ENCODE measurements around the gene SARM1. TPM values are rescaled to one million over a fixed set of nuclear protein-coding genes. Genes with fewer than 3 reads are reported as not detected.

Gene SARM1
- 0.55 to 1.6 TPM (median 0.90 TPM) in 3 replicates for polyA plus RNA-seq
- 0.30 TPM for polyA plus RNA-seq (2011; ENCODE audit: low read depth)
- 0.63 and 1.0 TPM in 2 replicates for polyA plus RNA-seq (2011; cell fraction: cytosol; rRNA removed)
- 2.7 and 2.8 TPM in 2 replicates for polyA plus RNA-seq (2011; cell fraction: nucleus; rRNA removed)
- 0.73 and 1.3 TPM in 2 replicates for polyA plus RNA-seq (2012; ENCODE audit: low replicate concordance)
- polyA minus RNA-seq, result 2.2 to 8.6 TPM (median 3.7 TPM) in 3 replicates
- 3.3 TPM for polyA minus RNA-seq (2011; cell fraction: cytosol; rRNA and poly(A)+ RNA removed)
- polyA minus RNA-seq (2011; cell fraction: nucleus; rRNA and poly(A)+ RNA removed), result 1.4 and 2.7 TPM in 2 replicates

GRCh38 chr17:28371245-28372202 lies at the start of gene SARM1:
SARM1 (plus strand) TSS chr17:28371694; CDS start chr17:28372033, 339 bp downstream.
- no peak within 1 kb of the TSS for H3K27ac ChIP-seq (ENCODE audit: control insufficient read depth, insufficient read depth, low read length)
- dilution Hi-C loops (cut with MboI; ENCODE audit: extremely low pct_ligation_motif_present, low sequenced_read_pairs), result no loop called here
- H3K4me1 ChIP-seq (ENCODE audit: control insufficient read depth, extremely low read depth, insufficient read depth, low read length), result peaks cover 8% of the 10 kb centered on the region
- FAIRE-seq (no peak), DNase-seq (ENCODE audit: low read depth, low spot score) (no peak)
- no peaks in the 10 kb centered on the region for H3K79me2 ChIP-seq (ENCODE audit: control insufficient read depth, insufficient read depth, low read length)
- peak within 1 kb of the TSS; percentile 43 for H2AFZ ChIP-seq (ENCODE audit: control insufficient read depth, low read length)
- H3K36me3 ChIP-seq (ENCODE audit: control insufficient read depth in 2 of 2, extremely low read depth in 1 of 2, insufficient read depth in 2 of 2, low read length in 2 of 2), result no peaks in the 10 kb centered on the region
- no peaks in the 10 kb centered on the region for H3K9me3 ChIP-seq (ENCODE audit: control insufficient read depth, low read depth, low read length)
- peak within 1 kb of the TSS; percentile 3 to 55 (median 46) for H3K4me3 ChIP-seq (ENCODE audit: control insufficient read depth in 2 of 3, extremely low read depth in 1 of 3, insufficient read depth in 2 of 3, low read depth in 1 of 3, low read length in 3 of 3)
- H3K9ac ChIP-seq (ENCODE audit: control insufficient read depth, extremely low read depth, insufficient read depth, low read length), result no peak within 1 kb of the TSS
- peak within 1 kb of the TSS; percentile 71 for H3K4me2 ChIP-seq (ENCODE audit: control insufficient read depth, extremely low read depth, insufficient read depth, low read depth, low read length)
- no peaks in the 10 kb centered on the region for H4K20me1 ChIP-seq (ENCODE audit: control insufficient read depth, extremely low read depth, insufficient read depth, low read length)
- peaks cover 18% of the 10 kb centered on the region for H3K27me3 ChIP-seq (ENCODE audit: control insufficient read depth, extremely low read depth, insufficient read depth, low read length)
- no peak for TF ChIP-seq CTCF (optimal IDR thresholded peaks at IDR 0.05 in 1 of 3, IDR thresholded peaks at IDR 0.05 in 1 of 3, conservative IDR thresholded peaks at IDR 0.05 in 1 of 3; ENCODE audit: extremely low read depth in 1 of 3, insufficient read depth in 2 of 3, low read length in 3 of 3)
- no peaks in the 10 kb centered on the region for H3K9me1 ChIP-seq (ENCODE audit: control insufficient read depth, extremely low read depth, insufficient read depth, low read length)

DNA sequence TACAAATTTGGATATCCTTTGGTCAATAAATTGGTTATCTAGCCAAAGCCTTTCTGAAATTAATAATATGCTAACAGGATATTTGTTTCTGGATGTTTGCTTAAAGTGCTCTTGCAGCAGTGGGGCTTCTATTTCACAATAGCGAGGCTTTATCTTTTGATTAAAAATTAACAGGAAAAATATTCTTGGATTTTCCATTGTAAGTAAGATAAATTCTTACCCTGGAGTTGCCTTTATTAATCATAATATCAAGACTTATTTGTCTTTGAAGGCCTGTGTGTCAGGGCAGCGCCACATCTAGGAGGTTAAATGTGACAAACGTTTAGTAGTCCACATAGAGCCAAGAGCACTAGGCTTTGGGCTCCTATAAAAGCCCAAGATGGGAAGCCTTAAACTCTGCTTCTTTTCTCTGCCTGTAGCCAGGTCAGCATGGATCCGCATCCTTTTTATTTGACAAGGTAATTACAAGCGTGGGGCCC lies 47.2 kb upstream of the SARM1 start:
- H3K4me1 ChIP-seq (ENCODE audit: control insufficient read depth, extremely low read depth, insufficient read depth, low read length), result peaks cover 32% of the 10 kb centered on the region
- no peak overlapping the region for H3K4me2 ChIP-seq (ENCODE audit: control insufficient read depth, extremely low read depth, insufficient read depth, low read depth, low read length)
- DNase-seq (ENCODE audit: low read depth, low spot score) (no peak), FAIRE-seq (no peak)
- no peaks in the 10 kb centered on the region for H3K27me3 ChIP-seq (ENCODE audit: control insufficient read depth, extremely low read depth, insufficient read depth, low read length)
- no peak overlapping the region for H3K4me3 ChIP-seq (ENCODE audit: control insufficient read depth in 2 of 3, extremely low read depth in 1 of 3, insufficient read depth in 2 of 3, low read depth in 1 of 3, low read length in 3 of 3)
- H3K27ac ChIP-seq (ENCODE audit: control insufficient read depth, insufficient read depth, low read length), result no peak overlapping the region
- TF ChIP-seq EZH2 (IDR thresholded peaks at IDR 0.05; ENCODE audit: low read length) (no peak), CTCF (optimal IDR thresholded peaks at IDR 0.05 in 1 of 3, IDR thresholded peaks at IDR 0.05 in 1 of 3, conservative IDR thresholded peaks at IDR 0.05 in 1 of 3; ENCODE audit: extremely low read depth in 1 of 3, insufficient read depth in 2 of 3, low read length in 3 of 3) (no peak)
- peaks cover 5 to 14% of the 10 kb centered on the region in 2 experiments for H3K36me3 ChIP-seq (ENCODE audit: control insufficient read depth in 2 of 2, extremely low read depth in 1 of 2, insufficient read depth in 2 of 2, low read length in 2 of 2)
- peaks cover 2% of the 10 kb centered on the region for H3K9me1 ChIP-seq (ENCODE audit: control insufficient read depth, extremely low read depth, insufficient read depth, low read length)
- H3K9ac ChIP-seq (ENCODE audit: control insufficient read depth, extremely low read depth, insufficient read depth, low read length), result no peak overlapping the region
- peaks cover 44% of the 10 kb centered on the region for H3K79me2 ChIP-seq (ENCODE audit: control insufficient read depth, insufficient read depth, low read length)
- H2AFZ ChIP-seq (ENCODE audit: control insufficient read depth, low read length), result no peak overlapping the region
- dilution Hi-C loops (cut with MboI; ENCODE audit: extremely low pct_ligation_motif_present, low sequenced_read_pairs), result no loop called here
- H4K20me1 ChIP-seq (ENCODE audit: control insufficient read depth, extremely low read depth, insufficient read depth, low read length), result no peaks in the 10 kb centered on the region
- H3K9me3 ChIP-seq (ENCODE audit: control insufficient read depth, low read depth, low read length), result no peaks in the 10 kb centered on the region

Measured in keratinocyte (primary cell).